Measurements from ENCODE around the gene GABRB1. TPM values are rescaled to one million over a fixed set of nuclear protein-coding genes. Genes with fewer than 3 reads are reported as not detected.

The GABRB1 gene
- total RNA-seq, 1 donor from 2014 or later: not detected

DNA sequence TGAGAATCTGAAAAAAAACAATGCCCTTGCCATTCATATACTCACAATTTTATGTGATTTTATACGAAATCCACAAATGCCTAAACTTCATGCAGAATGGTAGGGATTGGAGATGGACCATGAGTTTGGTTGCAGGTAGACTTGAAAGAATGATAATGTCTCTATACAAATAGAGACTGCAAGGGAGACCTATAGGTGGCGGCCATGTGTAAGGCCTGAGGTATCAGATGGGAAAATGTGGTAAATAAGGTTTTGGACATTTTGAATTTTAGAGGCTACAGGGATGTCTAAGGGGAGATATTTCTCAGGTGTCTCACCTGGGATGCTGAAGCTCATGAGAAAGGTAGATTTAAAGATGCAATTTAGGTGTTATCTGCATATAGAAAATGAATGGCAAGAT lies 78.0 kb downstream of the GABRB1 start:
- intact Hi-C loops (cut with micrococcal nuclease): no loop called here

- intact Hi-C loops (cut with micrococcal nuclease): no loop called here
Measured at GRCh38 chr4:47110546-47111132, 79.3 kb downstream of the GABRB1 start.

DNA sequence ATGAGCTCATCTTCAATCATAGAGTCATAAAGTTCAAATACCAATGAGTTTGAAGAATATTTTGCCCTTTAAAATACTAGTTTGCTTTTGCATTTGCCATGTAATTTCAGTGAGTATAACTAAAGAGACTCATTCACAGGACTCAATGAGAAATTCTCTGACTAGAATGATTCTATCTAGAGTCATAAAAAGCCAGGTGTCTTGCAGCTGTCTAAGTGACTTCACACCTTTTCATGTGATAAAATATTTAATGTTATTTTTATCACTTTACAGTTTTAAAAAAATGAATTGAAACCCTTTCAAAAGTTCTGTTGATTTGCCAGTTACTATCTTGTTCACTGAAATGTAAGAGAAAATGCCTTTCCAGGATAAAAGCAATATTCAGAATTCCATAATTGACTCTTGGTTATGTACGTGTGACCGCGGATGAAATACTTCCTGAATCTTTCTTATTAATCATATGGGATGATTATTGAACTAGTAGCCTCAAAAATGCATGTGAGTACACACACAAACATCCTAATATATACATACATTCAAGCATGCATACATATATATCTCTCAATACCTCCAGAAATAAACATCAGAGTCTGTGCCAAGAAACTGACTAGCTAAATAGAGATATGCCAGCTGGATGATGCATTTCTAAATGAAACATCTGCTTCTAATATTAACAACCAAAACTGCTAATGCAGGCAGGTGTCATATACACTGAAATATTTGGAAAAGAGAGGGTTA lies 87.0 kb downstream of the GABRB1 start:
- intact Hi-C loops (cut with micrococcal nuclease): no loop called here

GRCh38 chr4:47120783-47121182 lies 89.4 kb downstream of the GABRB1 start:
- intact Hi-C loops (cut with micrococcal nuclease): loop anchor here (10.0 kb wide), 1 partner anchor 264 kb away; no protein-coding TSS in a partner anchor

DNA sequence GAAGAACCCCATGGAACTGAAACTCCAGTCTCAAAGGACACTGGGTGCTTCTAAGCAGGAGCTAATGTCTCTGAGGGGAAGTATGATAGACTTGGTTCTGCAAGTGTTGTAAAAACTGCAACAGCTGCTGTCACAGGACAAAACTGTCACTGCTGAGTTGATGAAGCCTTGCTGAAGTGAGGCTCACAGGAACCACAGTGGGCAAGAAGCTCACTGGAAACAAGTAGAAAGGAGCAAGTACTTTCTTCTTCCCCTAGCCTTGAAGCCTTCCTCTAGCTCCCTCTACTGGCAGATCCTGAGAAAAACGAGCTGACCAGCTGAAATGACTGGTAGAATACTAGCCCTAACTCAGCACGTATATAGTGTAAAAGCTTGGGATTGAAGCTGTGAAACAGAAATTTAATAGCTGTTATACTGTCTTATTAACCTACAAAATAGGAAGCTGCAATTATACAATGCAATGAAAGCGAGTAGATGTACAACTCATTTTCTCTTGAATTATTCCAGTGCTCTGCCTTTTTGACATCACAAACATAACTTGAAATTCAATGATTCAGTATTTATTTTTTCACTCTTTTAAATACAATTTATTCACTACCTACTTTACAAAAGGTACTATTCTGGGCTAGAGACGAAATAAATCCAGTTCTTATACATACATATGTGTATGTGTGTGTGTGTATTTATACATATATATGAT lies 91.4 kb downstream of the GABRB1 start:
- intact Hi-C loops (cut with micrococcal nuclease): loop anchor here (1.0 to 10.0 kb wide), 3 partner anchors 190 to 278 kb away; no protein-coding TSS in a partner anchor

GRCh38 chr4:47128991-47129390 lies 97.6 kb downstream of the GABRB1 start:
- intact Hi-C loops (cut with micrococcal nuclease): loop anchor here (10.0 kb wide), 1 partner anchor 256 kb away; no protein-coding TSS in a partner anchor

GRCh38 chr4:47135210-47135609 lies 103.8 kb downstream of the GABRB1 start:
- intact Hi-C loops (cut with micrococcal nuclease): no loop called here

- intact Hi-C loops (cut with micrococcal nuclease): no loop called here
Measured at GRCh38 chr4:47143261-47143660, 111.9 kb downstream of the GABRB1 start.

DNA sequence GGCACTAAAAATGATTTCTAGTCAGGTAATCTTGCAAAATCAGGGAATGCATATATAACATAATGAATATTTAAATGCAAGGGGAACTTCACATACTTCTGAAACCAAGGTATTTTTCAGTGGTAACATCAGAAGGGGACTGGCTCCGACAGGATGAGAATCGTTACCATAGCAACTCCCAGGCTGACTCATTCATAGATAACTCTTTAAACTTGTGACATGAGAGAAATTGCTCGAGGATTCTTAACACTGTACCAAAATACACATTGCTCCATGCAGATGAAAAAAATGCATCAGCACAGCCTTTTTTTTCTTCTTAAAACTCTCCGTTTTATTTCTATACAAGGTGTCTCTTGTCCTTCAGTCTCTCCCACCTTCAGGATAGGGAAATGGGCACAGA lies 114.3 kb downstream of the GABRB1 start:
- intact Hi-C loops (cut with micrococcal nuclease): no loop called here

- intact Hi-C loops (cut with micrococcal nuclease): no loop called here
Measured at GRCh38 chr4:47154816-47155370, 123.5 kb downstream of the GABRB1 start.

DNA sequence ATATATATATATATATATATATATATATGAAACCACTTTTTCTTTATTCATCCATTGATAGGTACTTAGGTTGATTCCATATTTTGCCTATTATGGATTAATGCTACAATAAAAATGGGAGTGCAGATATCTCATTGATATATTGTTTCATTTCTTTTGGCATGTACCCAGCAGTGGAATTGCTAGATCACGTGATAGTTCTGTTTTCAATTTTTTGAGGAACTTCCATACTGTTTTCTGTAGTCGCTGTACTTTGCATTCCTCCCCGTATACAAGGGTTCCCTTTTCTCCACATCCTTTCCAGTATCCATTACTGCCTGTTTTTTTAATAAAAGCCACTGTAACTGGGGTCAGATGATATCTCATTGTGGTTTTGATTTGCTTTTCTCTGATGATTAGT lies 124.6 kb downstream of the GABRB1 start:
- intact Hi-C loops (cut with micrococcal nuclease): no loop called here

GRCh38 chr4:47160095-47160494 lies 128.7 kb downstream of the GABRB1 start:
- intact Hi-C loops (cut with micrococcal nuclease): no loop called here

- intact Hi-C loops (cut with micrococcal nuclease): no loop called here
Measured at GRCh38 chr4:47167081-47168035, 136.0 kb downstream of the GABRB1 start.

- intact Hi-C loops (cut with micrococcal nuclease): no loop called here
Measured at GRCh38 chr4:47184083-47184482, 152.7 kb downstream of the GABRB1 start.

- intact Hi-C loops (cut with micrococcal nuclease): no loop called here
Measured at GRCh38 chr4:47185761-47186160, 154.4 kb downstream of the GABRB1 start.

- intact Hi-C loops (cut with micrococcal nuclease): no loop called here
Measured at GRCh38 chr4:47187608-47188007, 156.2 kb downstream of the GABRB1 start.

DNA sequence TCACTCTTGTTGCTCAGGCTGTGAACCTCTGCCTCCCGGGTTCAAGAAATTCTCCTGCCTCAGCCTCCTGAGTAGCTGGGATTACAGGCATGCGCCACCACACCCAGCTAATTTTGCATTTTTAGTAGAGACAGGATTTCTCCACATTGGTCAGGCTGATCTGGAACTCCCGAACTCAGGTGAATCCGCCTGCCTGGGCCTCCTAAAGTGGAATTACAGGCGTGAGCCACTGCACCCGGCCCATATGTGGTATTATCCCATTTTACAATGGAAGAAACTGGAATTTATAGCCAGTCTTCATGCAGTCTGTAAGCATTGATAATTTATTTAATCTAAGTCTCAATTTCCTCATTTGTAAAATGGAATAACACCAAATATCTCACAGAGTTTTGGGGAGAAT lies 161.8 kb downstream of the GABRB1 start:
- intact Hi-C loops (cut with micrococcal nuclease): no loop called here

DNA sequence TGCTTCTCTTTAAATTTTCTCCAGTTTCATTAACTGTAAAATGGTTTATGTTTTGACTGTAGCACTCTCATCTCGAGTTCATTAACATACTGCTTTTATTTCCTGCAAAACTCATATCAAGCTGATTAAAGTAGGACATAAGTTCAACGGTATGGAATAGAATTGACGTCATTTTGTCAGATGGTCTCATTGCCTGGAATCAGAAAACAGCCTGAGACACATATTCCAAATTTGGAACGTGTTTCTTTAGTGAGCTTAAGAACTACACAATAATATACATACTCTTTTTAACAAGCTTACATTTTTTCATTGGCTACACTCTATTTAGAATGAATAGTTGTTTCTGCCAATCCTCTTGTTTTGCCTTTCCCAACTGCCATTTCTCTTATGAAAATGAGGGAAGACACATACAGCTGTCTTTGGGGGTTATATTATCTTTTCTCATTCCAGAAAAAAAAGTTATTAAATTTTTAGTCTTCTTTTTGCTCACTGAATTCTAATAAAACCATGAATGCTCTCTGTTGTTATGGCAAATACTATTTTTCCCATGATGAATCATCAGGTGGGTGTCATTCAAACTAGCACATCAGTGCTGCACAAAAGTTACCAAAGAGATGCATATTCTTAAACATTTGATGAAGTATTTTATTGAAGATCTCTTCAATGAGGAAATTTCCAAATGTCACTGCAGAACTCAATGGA lies 162.8 kb downstream of the GABRB1 start:
- intact Hi-C loops (cut with micrococcal nuclease): no loop called here

DNA sequence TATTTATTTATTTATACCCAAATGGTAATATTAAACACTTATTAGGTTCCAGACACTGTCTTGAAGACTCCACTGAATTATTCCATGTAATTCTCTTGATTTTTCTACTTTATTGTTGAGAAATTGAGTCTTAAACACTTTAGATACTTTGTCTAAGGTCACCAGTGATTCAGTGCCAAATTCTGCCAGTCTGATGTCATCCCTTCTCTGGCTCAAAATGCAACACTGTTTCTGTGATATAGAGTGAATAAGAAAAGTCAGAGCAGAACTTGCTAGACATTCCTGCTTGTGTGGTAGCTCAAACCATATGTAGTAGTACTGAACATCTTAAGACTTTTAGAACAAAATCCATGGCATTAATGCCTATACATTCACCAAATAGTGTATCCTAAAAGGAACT lies 164.3 kb downstream of the GABRB1 start:
- intact Hi-C loops (cut with micrococcal nuclease): no loop called here

DNA sequence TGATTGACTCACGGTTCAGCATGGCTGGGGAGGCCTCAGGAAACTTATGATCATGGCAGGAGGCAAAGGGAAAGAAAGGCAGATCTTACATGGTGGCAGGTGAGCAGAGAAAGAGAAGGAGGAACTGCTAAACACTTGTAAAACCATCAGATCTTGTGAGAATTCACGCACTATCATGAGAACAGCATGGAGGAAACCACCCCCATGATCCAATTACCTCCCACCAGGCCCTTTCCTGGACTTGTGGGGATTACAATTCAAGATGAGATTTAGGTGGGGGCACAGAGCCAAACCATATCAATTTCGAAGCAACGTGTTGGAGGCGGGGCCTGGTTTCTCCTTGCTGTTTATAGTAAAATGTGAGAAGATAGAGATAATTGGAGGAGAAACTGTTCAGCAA lies 167.4 kb downstream of the GABRB1 start:
- intact Hi-C loops (cut with micrococcal nuclease): no loop called here

Data from T-helper 2 cell treated with Interferon-gamma antibody and Interleukin-4, amounts not matched to agents 100 ng/mL and 5 ng/mL, for 36 hours (primary cell).